SK-N-SH (cell line): Measurements from ENCODE around the gene HOXA2. TPM values are rescaled to one million over a fixed set of nuclear protein-coding genes. Genes with fewer than 3 reads are reported as not detected.

ENCODE experiments used
- CTCF ChIA-PET: fragments of 300-600, 350-600 bp; formaldehyde crosslinking; extraction: SDS; loops from one replicate; lab custom pipeline; 2021; lab: Yijun Ruan, JAX
- POLR2A ChIA-PET: fragments of 350-600 bp; sonication (Branson Sonifier 250); formaldehyde crosslinking; extraction: SDS; loops from one replicate; lab custom pipeline; 2020; ENCODE audit warnings: antibody characterized with exemption, inconsistent platforms; lab: Yijun Ruan, JAX
- DNase-seq: peaks from one replicate; pipeline ENCODE4 v3.0.0; 2012
- H2AFZ ChIP-seq: fragments of 200-600 bp; sonication (generic); 2 replicates; pipeline ENCODE4 v1.8.1; 2016; ENCODE audit warnings: antibody characterized with exemption, mild to moderate bottlenecking, low read depth
- H3F3A ChIP-seq: fragments of 200-600 bp; sonication (generic); replicated peaks from 2 replicates; pipeline ENCODE3; 2016; ENCODE audit warnings: antibody characterized with exemption, mild to moderate bottlenecking; ENCODE audit not compliant: insufficient read depth
- H3K27ac ChIP-seq, 2 experiments: fragments of 200-500 bp in 1 of 2; fragments of 200-600 bp in 1 of 2; sonication (Bioruptor generic) in 1 of 2; sonication (generic), shearing (Covaris generic) in 1 of 2; 2 replicates each; pipeline versions ENCODE4 v1.5.1 to v1.6.1; 2014 to 2016; ENCODE audit warnings: low read depth in 2 of 2, inconsistent platforms in 1 of 2, low read length in 1 of 2, mild to moderate bottlenecking in 1 of 2, mixed read lengths in 1 of 2
- H3K27me3 ChIP-seq: fragments of 200-600 bp; sonication (generic), shearing (Covaris generic); 2 replicates; pipeline ENCODE4 v1.6.1; 2016; ENCODE audit warnings: mixed run types; ENCODE audit not compliant: insufficient read depth
- H3K36me3 ChIP-seq, 2 experiments: fragments of 200-500 bp in 1 of 2; fragments of 200-600 bp in 1 of 2; sonication (Bioruptor generic) in 1 of 2; sonication (generic) in 1 of 2; replicated peaks in 1 of 2; 2 replicates each; pipeline versions ENCODE3 to v1.5.1; 2014 to 2016; ENCODE audit warnings: low read length in 1 of 2, mild to moderate bottlenecking in 1 of 2; ENCODE audit not compliant: insufficient read depth in 2 of 2, control insufficient read depth in 1 of 2
- H3K4me1 ChIP-seq, 2 experiments: fragments of 200-500 bp in 1 of 2; fragments of 200-600 bp in 1 of 2; sonication (Bioruptor generic) in 1 of 2; sonication (generic), shearing (Covaris generic) in 1 of 2; 2 replicates each; pipeline versions ENCODE4 v1.5.1 to v1.6.1; 2014 to 2016; ENCODE audit warnings: low read depth in 1 of 2, low read length in 1 of 2, mixed run types in 1 of 2; ENCODE audit not compliant: insufficient read depth in 2 of 2, control insufficient read depth in 1 of 2
- H3K4me2 ChIP-seq: fragments of 200-600 bp; sonication (generic), shearing (Covaris generic); 2 replicates; pipeline ENCODE4 v1.6.1; 2017; ENCODE audit warnings: mixed run types
- H3K4me3 ChIP-seq, 2 experiments: fragments of 200-500 bp in 1 of 2; fragments of 200-600 bp in 1 of 2; sonication (Bioruptor generic) in 1 of 2; sonication (generic), shearing (Covaris generic) in 1 of 2; 2 replicates each; pipeline versions ENCODE4 v1.5.1 to v1.8.1; 2014 to 2016; ENCODE audit warnings: low read depth in 2 of 2, inconsistent platforms in 1 of 2, low read length in 1 of 2, mild to moderate bottlenecking in 1 of 2, mixed read lengths in 1 of 2, moderate library complexity in 1 of 2
- H3K79me2 ChIP-seq: fragments of 200-600 bp; sonication (generic); 2 replicates; pipeline ENCODE4 v1.8.1; 2017; ENCODE audit warnings: mild to moderate bottlenecking; ENCODE audit not compliant: insufficient read depth
- H3K9ac ChIP-seq: fragments of 200-600 bp; sonication (generic); 2 replicates; pipeline ENCODE4 v1.6.1; 2017; ENCODE audit warnings: mixed run types
- H3K9me2 ChIP-seq: fragments of 200-600 bp; sonication (generic); 2 replicates; pipeline ENCODE4 v1.6.1; 2017; ENCODE audit warnings: mixed run types
- H3K9me3 ChIP-seq: fragments of 200-600 bp; sonication (generic); 2 replicates; pipeline ENCODE4 v1.6.1; 2017; ENCODE audit warnings: mixed run types, mild to moderate bottlenecking, moderate library complexity
- H4K20me1 ChIP-seq: fragments of 200-600 bp; sonication (generic); 2 replicates; pipeline ENCODE4 v1.6.1; 2017; ENCODE audit warnings: mild to moderate bottlenecking, mixed run types; ENCODE audit not compliant: insufficient read depth
- ELF1 ChIP-seq: IDR thresholded peaks from 2 replicates; pipeline ENCODE4 v1.4.0; 2012
- FOSL2 ChIP-seq: IDR thresholded peaks from 2 replicates; pipeline ENCODE4 v1.4.0; 2012; ENCODE audit warnings: low read depth, mild to moderate bottlenecking, moderate library complexity, borderline replicate concordance
- FOXJ3 ChIP-seq: sonication (generic); formaldehyde crosslinking; IDR thresholded peaks from 2 replicates; pipeline ENCODE4 v1.5.1; 2020; ENCODE audit warnings: mild to moderate bottlenecking, missing genetic modification reagents
- GABPA ChIP-seq: IDR thresholded peaks from 2 replicates; pipeline ENCODE4 v1.4.0; 2012; ENCODE audit warnings: low read depth, mild to moderate bottlenecking
- GATA2 ChIP-seq: sonication (generic); formaldehyde crosslinking; IDR thresholded peaks from 2 replicates; pipeline ENCODE4 v1.5.0; 2020; ENCODE audit warnings: mild to moderate bottlenecking, missing genetic modification reagents
- JUND ChIP-seq: IDR thresholded peaks from 2 replicates; pipeline ENCODE4 v1.4.0; 2012
- MEF2A ChIP-seq: IDR thresholded peaks from 2 replicates; pipeline ENCODE4 v1.4.0; 2012; ENCODE audit warnings: low read depth, borderline replicate concordance
- RAD21 ChIP-seq: IDR thresholded peaks from 2 replicates; pipeline ENCODE4 v1.6.1; 2012; ENCODE audit warnings: mild to moderate bottlenecking, low read length
- RCOR1 ChIP-seq: fragments of 150-350 bp; IDR thresholded peaks from 2 replicates; pipeline ENCODE4 v1.6.1; 2017; ENCODE audit warnings: antibody characterized with exemption, low read length
- TAF1 ChIP-seq: IDR thresholded peaks from 2 replicates; pipeline ENCODE4 v1.6.1; 2012; ENCODE audit warnings: low read depth, mild to moderate bottlenecking, low read length, moderate library complexity, borderline replicate concordance
- TCF12 ChIP-seq: IDR thresholded peaks from 2 replicates; pipeline ENCODE4 v1.4.0; 2012
- TEAD4 ChIP-seq: IDR thresholded peaks from 2 replicates; pipeline ENCODE4 v1.4.0; 2012; ENCODE audit warnings: mild to moderate bottlenecking, borderline replicate concordance; ENCODE audit not compliant: insufficient read depth
- WGBS: methylation state at CpG from one replicate; pipeline ENCODE4 v1.1.6; 2017; ENCODE audit warnings: low lambda C conversion rate; 5-methylcytosine and 5-hydroxymethylcytosine counted together
- polyA plus RNA-seq, 3 experiments: library from polyadenylated mRNA; depleted of rRNA; stranded (reverse); fragments of >200 nt; gene quantifications; 2 replicates each; pipeline ENCODE4 v1.2.3, GENCODE V29; 2012
- TF ChIP-seq, protein P1 (sequence below): IDR thresholded peaks from 2 replicates; pipeline ENCODE4; 2012
- TF ChIP-seq, protein P2 (sequence below): IDR thresholded peaks from 2 replicates; pipeline ENCODE4 v1.4.0; 2012; ENCODE audit warnings: low read depth

Gene HOXA2
- polyA plus RNA-seq, 1 of the 3 experiments (the other 2 are of a cell fraction), result not detected

DNA sequence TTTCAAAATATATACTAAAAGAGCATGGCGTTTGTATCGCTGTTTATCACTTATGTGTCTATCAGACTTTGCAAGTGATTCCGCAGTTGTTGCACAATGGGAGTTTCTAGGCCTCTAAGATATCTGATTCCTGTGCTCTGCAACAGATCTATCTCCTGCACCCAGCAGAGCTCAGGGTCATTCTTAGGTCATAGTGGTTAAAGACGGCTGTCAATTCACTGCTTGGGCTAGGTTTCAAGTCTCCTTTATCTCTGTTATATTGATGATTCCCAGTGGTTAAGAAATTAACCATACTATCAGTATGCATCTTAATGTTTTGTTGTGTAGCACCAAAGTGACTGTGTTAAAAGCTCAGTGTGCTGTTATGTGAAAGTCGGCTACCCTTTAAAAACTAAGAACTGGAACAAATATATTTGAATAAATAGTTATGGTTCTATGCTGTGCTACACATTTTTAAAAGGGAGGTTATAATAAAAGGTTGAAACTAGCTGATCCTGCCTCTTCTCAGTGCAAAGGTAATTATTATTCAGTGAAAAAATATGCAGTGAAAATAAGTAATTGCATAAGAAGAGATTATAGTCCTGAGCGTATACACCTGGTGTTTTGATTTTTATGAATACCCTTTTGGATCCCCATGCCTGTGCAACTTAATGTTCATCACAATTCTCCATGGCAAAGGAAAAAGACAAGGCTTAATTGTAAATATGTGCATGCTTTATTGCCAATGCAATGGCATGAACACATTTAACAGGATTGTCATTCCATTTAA lies 30.7 kb downstream of the HOXA2 start (continued):
- TF ChIP-seq GATA2 (CRISPR knock-in tag), result no peak

- Histone ChIP-seq H3K9me2 (no peaks in the 10 kb centered on the region), H3K36me3 (no peaks in the 10 kb centered on the region), H3F3A (no peaks in the 10 kb centered on the region), H3K4me3 (no peak overlapping the region), H3K27me3 (peaks cover 35% of the 10 kb centered on the region), H3K9me3 (no peaks in the 10 kb centered on the region), H4K20me1 (no peaks in the 10 kb centered on the region), H3K4me1 (no peaks in the 10 kb centered on the region), H2AFZ (no peak overlapping the region), H3K27ac (no peak overlapping the region), H3K79me2 (no peaks in the 10 kb centered on the region), H3K4me2 (no peak overlapping the region), H3K9ac (no peak overlapping the region)
- WGBS, result 13% methylated on average over 1 of the region's 1 CpG
- ChIA-PET POLR2A (no interaction called here), CTCF (no interaction called here)
- DNase-seq, result no peak
- no peak for TF ChIP-seq FOXJ3 (CRISPR knock-in tag)
- no peak for TF ChIP-seq TEAD4
- TF ChIP-seq TCF12, result no peak
Observed at GRCh38 chr7:27068259-27068658, 34.2 kb downstream of the HOXA2 start.

GRCh38 chr7:27066148-27066547 lies 36.3 kb downstream of the HOXA2 start:
- no peaks in the 10 kb centered on the region for H4K20me1 ChIP-seq
- H3K79me2 ChIP-seq, result no peaks in the 10 kb centered on the region
- H3K27ac ChIP-seq, result no peak overlapping the region
- H3K4me3 ChIP-seq, result no peak overlapping the region
- H3K36me3 ChIP-seq, result no peaks in the 10 kb centered on the region
- H3K4me1 ChIP-seq, result no peaks in the 10 kb centered on the region
- H3K9me3 ChIP-seq, result no peaks in the 10 kb centered on the region
- WGBS, result 17% methylated on average over 3 of the region's 3 CpGs
- TF ChIP-seq, protein P1, sequence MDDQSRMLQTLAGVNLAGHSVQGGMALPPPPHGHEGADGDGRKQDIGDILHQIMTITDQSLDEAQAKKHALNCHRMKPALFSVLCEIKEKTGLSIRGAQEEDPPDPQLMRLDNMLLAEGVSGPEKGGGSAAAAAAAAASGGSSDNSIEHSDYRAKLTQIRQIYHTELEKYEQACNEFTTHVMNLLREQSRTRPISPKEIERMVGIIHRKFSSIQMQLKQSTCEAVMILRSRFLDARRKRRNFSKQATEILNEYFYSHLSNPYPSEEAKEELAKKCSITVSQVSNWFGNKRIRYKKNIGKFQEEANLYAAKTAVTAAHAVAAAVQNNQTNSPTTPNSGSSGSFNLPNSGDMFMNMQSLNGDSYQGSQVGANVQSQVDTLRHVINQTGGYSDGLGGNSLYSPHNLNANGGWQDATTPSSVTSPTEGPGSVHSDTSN, result peak; percentile 11; the same call in 1 of the 2 replicates
- no peak for TF ChIP-seq MEF2A
- no peak for DNase-seq
- H3K4me2 ChIP-seq, result no peak overlapping the region
- no peaks in the 10 kb centered on the region for H3K9me2 ChIP-seq
- ChIA-PET CTCF (interaction anchor here (1.2 kb wide), 1 partner anchor 12 kb away, joined by 4 read pairs; no protein-coding TSS in a partner anchor), POLR2A (no interaction called here)
- peaks cover 35% of the 10 kb centered on the region for H3K27me3 ChIP-seq
- H3K9ac ChIP-seq, result no peak overlapping the region
- no peak overlapping the region for H2AFZ ChIP-seq
- no peaks in the 10 kb centered on the region for H3F3A ChIP-seq

GRCh38 chr7:27065709-27066108 lies 36.8 kb downstream of the HOXA2 start:
- H3K36me3 ChIP-seq, result no peaks in the 10 kb centered on the region
- TF ChIP-seq, protein P2, sequence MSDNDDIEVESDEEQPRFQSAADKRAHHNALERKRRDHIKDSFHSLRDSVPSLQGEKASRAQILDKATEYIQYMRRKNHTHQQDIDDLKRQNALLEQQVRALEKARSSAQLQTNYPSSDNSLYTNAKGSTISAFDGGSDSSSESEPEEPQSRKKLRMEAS, result no peak
- no peak for TF ChIP-seq FOSL2
- no peak for TF ChIP-seq GABPA
- TF ChIP-seq ELF1, result no peak
- TF ChIP-seq, protein P1, result no peak
- TF ChIP-seq GATA2 (CRISPR knock-in tag), result no peak
- no peak for TF ChIP-seq TAF1
- no peak for TF ChIP-seq RAD21
- TF ChIP-seq JUND, result no peak
- TF ChIP-seq RCOR1, result no peak
- TF ChIP-seq, all 33 proteins: peak for 0
- no peaks in the 10 kb centered on the region for H4K20me1 ChIP-seq
- H3K4me3 ChIP-seq, result no peak overlapping the region
- CTCF ChIA-PET, result interaction anchor here (1.2 kb wide), 1 partner anchor 12 kb away, joined by 4 read pairs; no protein-coding TSS in a partner anchor
- H3K27me3 ChIP-seq, result peaks cover 35% of the 10 kb centered on the region
- no peak overlapping the region for H3K9ac ChIP-seq
- no peak overlapping the region for H2AFZ ChIP-seq
- no peak for DNase-seq
- H3K9me3 ChIP-seq, result no peaks in the 10 kb centered on the region
- H3K4me1 ChIP-seq, result no peaks in the 10 kb centered on the region
- no peaks in the 10 kb centered on the region for H3K9me2 ChIP-seq
- WGBS, result 2% methylated on average over 2 of the region's 2 CpGs
- H3F3A ChIP-seq, result no peaks in the 10 kb centered on the region
- H3K79me2 ChIP-seq, result no peaks in the 10 kb centered on the region
- POLR2A ChIA-PET, result no interaction called here
- H3K4me2 ChIP-seq, result no peak overlapping the region
- no peak overlapping the region for H3K27ac ChIP-seq
